ENCODE data around the gene CTSD. TPM values are rescaled to one million over a fixed set of nuclear protein-coding genes. Genes with fewer than 3 reads are reported as not detected.
A peak's percentile ranks its signal among the peaks of the same experiment; 100 is the strongest.

The CTSD gene
- total and polyA plus RNA-seq, 9 donors, result 89.0 to 545 (median 191) TPM

GRCh38 chr11:1744891-1745700 is 18.6 kb downstream of the CTSD start:
- Histone ChIP-seq H3K9me3 (no peaks in the 10 kb centered on the region), H3K27ac (no peak overlapping the region), H3K36me3 (no peaks in the 10 kb centered on the region), H3K27me3 (no peaks in the 10 kb centered on the region), H3K4me3 (no peak overlapping the region), H3K4me1 (ENCODE audit: insufficient read depth) (peaks cover 3% of the 10 kb centered on the region)
- intact Hi-C loops (cut with DNase I), result no loop called here
- TF ChIP-seq EP300 (IDR thresholded peaks at IDR 0.05) (no peak), POLR2A (IDR thresholded peaks at IDR 0.05) (no peak), CTCF (IDR thresholded peaks at IDR 0.05) (no peak)
- no peak for DNase-seq
- 41 to 56% (median 41%) methylated on average over 18 of the region's 18 CpGs for WGBS, 3 donors

GRCh38 chr11:1744137-1744886 is 19.4 kb downstream of the CTSD start:
- intact Hi-C loops (cut with DNase I), result no loop called here
- TF ChIP-seq POLR2A (IDR thresholded peaks at IDR 0.05), result no peak
- no peak for TF ChIP-seq CTCF (IDR thresholded peaks at IDR 0.05)
- no peak for TF ChIP-seq EP300 (IDR thresholded peaks at IDR 0.05)
- WGBS, 3 donors, result 40 to 46% (median 43%) methylated on average over 23 of the region's 23 CpGs
- Histone ChIP-seq H3K4me1 (ENCODE audit: insufficient read depth) (peaks cover 3% of the 10 kb centered on the region), H3K9me3 (no peaks in the 10 kb centered on the region), H3K36me3 (no peaks in the 10 kb centered on the region), H3K4me3 (no peak overlapping the region), H3K27ac (no peak overlapping the region), H3K27me3 (no peaks in the 10 kb centered on the region)
- peak in 1 of 5 donors; percentile 48 for DNase-seq

- intact Hi-C loops (cut with DNase I), result no loop called here
Observed at GRCh38 chr11:1743585-1744136, 20.1 kb downstream of the CTSD start.

More at GRCh38 chr11:1743585-1744136, 20.1 kb downstream of the CTSD start:
- Histone ChIP-seq H3K36me3 (no peaks in the 10 kb centered on the region), H3K27me3 (no peaks in the 10 kb centered on the region), H3K9me3 (no peaks in the 10 kb centered on the region), H3K4me1 (ENCODE audit: insufficient read depth) (peaks cover 3% of the 10 kb centered on the region), H3K27ac (no peak overlapping the region), H3K4me3 (no peak overlapping the region)
- whole genome bisulfite sequencing, 3 donors, result 81 to 87% (median 82%) methylated on average over 10 of the region's 10 CpGs
- DNase-seq, result no peak
- TF ChIP-seq POLR2A (IDR thresholded peaks at IDR 0.05) (no peak), CTCF (IDR thresholded peaks at IDR 0.05) (no peak), EP300 (IDR thresholded peaks at IDR 0.05) (no peak)
